Nephron progenitor cell (in vitro differentiated cells): ENCODE results near the gene NPAS2.

Experiments
- DNase-seq: peaks from one replicate; pipeline ENCODE4 v3.0.0; 2021
- H3K27ac Mint-ChIP-seq: 2 replicates; pipeline ENCODE4 v1.8.0; 2021; ENCODE audit warnings: mild to moderate bottlenecking, moderate library complexity, mixed read lengths
- H3K27me3 Mint-ChIP-seq: 2 replicates; pipeline ENCODE4 v1.8.0; 2021; ENCODE audit warnings: mild to moderate bottlenecking, low read depth, mixed read lengths; ENCODE audit not compliant: poor library complexity
- H3K36me3 Mint-ChIP-seq: 2 replicates; pipeline ENCODE4 v1.8.0; 2021; ENCODE audit warnings: low read depth, mixed read lengths
- H3K4me1 Mint-ChIP-seq: 2 replicates; pipeline ENCODE4 v1.8.0; 2021; ENCODE audit warnings: mixed read lengths
- H3K4me3 Mint-ChIP-seq: 2 replicates; pipeline ENCODE4 v1.8.0; 2021; ENCODE audit warnings: mild to moderate bottlenecking, moderate library complexity, mixed read lengths
- H3K9me3 Mint-ChIP-seq: 2 replicates; pipeline ENCODE4 v1.8.0; 2021; ENCODE audit warnings: mild to moderate bottlenecking, moderate library complexity, mixed read lengths
- TF ChIP-seq, protein P1 (sequence below): fragments of 200-600 bp; sonication (generic); IDR thresholded peaks from 2 replicates; pipeline ENCODE4 v1.5.0; 2021; ENCODE audit warnings: antibody characterized with exemption

Gene NPAS2

DNA sequence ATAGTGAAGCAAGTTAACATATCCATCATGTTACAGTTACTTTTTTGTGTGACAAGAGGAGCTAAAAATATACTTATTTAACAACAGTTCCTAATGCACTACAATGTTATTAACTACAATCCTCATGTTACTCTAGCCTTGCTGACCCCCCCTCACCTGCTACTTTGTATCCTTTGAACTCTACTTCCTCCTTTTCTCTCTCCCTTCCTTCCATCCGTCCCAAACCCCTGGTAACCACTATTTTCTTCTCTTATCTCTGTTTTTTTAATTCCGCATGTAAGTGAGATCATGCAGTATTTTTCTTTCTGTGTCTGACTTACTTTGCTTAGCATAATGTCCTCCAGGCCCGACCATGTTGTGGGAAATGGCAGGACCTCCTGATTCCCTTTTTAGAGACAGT lies 59.4 kb downstream of the NPAS2 start:
- TF ChIP-seq, protein P1, sequence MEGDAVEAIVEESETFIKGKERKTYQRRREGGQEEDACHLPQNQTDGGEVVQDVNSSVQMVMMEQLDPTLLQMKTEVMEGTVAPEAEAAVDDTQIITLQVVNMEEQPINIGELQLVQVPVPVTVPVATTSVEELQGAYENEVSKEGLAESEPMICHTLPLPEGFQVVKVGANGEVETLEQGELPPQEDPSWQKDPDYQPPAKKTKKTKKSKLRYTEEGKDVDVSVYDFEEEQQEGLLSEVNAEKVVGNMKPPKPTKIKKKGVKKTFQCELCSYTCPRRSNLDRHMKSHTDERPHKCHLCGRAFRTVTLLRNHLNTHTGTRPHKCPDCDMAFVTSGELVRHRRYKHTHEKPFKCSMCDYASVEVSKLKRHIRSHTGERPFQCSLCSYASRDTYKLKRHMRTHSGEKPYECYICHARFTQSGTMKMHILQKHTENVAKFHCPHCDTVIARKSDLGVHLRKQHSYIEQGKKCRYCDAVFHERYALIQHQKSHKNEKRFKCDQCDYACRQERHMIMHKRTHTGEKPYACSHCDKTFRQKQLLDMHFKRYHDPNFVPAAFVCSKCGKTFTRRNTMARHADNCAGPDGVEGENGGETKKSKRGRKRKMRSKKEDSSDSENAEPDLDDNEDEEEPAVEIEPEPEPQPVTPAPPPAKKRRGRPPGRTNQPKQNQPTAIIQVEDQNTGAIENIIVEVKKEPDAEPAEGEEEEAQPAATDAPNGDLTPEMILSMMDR: no peak
- Mint-ChIP-seq H3K27me3 (peaks cover 17% of the 10 kb centered on the region), H3K9me3 (no peaks in the 10 kb centered on the region), H3K4me3 (no peak overlapping the region), H3K36me3 (no peaks in the 10 kb centered on the region), H3K4me1 (peaks cover 31% of the 10 kb centered on the region), H3K27ac (no peak overlapping the region)
- DNase-seq: no peak

DNA sequence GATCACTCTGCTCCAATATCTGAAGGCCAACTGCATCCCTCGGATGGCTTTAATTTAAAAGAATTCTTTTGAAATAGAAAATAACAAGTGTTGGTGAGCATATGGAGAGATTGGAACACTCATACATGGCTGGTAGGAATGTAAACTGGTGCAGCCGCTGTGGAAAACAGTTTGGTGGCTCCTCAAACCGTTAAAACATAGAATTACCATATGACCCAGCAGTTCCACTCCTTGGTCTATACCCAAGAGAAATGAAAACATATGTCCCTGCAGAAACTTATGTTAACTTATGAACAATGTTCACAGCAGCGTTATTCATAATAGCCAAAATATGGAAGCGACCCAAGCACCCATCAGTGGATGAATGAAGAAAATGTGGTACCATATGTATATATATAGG lies 60.1 kb downstream of the NPAS2 start:
- Mint-ChIP-seq H3K4me3 (no peak overlapping the region), H3K27me3 (peaks cover 17% of the 10 kb centered on the region), H3K36me3 (no peaks in the 10 kb centered on the region), H3K9me3 (no peaks in the 10 kb centered on the region), H3K4me1 (peaks cover 31% of the 10 kb centered on the region), H3K27ac (no peak overlapping the region)
- TF ChIP-seq, protein P1: no peak
- no peak for DNase-seq

DNA sequence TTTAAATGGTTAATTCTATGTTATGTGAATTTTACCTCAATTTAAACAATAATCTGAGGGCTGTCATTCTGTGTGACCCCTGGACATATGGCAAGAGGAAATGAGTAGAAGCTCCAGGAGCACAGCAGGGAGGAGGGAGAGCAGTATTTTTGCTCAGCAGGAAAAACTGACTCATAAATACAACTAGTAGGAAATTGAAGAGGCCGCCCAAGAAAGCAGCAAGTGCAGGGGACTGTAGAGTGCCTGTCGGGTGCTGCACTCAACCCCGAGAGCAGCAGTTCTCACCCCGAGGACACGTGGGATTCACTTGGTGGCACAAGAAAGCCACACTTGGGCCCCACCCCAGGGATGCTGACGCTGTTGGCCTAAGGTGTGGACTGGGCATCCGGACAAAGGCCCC lies 60.8 kb downstream of the NPAS2 start:
- H3K27me3 Mint-ChIP-seq: peaks cover 17% of the 10 kb centered on the region
- H3K4me3 Mint-ChIP-seq: no peak overlapping the region
- H3K36me3 Mint-ChIP-seq: no peaks in the 10 kb centered on the region
- H3K4me1 Mint-ChIP-seq: peaks cover 27% of the 10 kb centered on the region
- no peak overlapping the region for H3K27ac Mint-ChIP-seq
- no peaks in the 10 kb centered on the region for H3K9me3 Mint-ChIP-seq
- no peak for DNase-seq
- TF ChIP-seq, protein P1: no peak

DNA sequence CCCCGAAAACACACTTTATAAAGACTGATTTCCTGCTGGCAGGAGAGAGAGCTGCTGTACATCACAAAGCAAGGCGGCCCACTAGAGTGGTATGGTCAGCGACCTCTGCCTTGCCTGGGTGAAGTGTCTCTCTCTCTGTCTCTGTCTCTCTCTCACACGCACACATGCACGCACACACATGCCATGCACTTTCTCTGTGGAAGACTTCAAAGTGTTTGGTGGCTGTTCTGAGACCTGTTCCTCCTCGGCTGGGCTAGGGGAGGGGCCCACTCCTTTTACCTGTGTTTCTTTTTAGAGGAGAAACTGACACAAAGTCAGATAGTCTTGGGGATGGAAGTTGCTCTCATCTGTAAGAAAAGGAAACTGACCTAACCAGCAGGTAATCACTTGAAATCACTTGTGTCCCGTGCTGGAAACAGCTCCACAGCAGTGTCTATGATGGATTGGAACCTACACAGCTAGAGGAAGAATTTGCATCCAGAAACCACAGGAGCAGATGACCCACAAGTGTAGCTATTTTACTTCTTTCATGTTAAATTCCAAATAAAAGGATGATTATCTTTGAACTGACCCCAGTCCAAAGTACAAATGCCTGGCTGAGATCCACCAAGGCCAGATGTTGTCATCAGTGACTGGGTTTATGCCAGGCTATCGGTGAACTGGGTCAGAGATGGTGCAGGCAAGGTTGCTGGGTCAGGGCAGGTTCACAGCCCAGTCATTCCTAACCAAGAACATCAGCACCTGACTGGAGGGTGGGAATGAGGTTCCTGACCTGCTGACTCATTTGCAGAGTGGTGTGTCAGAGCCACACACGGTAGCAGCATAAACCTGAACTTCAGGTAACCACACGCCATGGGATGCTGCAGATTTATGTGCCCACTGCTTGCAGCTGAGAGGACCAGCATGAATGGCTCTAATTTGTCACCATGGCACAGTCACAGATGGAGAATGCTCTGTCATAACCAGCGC lies 63.0 kb downstream of the NPAS2 start:
- TF ChIP-seq, protein P1: no peak
- H3K27ac Mint-ChIP-seq: peak overlapping the region; percentile 39
- peaks cover 13% of the 10 kb centered on the region for H3K27me3 Mint-ChIP-seq
- no peaks in the 10 kb centered on the region for H3K36me3 Mint-ChIP-seq
- no peak overlapping the region for H3K4me3 Mint-ChIP-seq
- H3K4me1 Mint-ChIP-seq: peaks cover 15% of the 10 kb centered on the region
- DNase-seq: no peak
- H3K9me3 Mint-ChIP-seq: no peaks in the 10 kb centered on the region

DNA sequence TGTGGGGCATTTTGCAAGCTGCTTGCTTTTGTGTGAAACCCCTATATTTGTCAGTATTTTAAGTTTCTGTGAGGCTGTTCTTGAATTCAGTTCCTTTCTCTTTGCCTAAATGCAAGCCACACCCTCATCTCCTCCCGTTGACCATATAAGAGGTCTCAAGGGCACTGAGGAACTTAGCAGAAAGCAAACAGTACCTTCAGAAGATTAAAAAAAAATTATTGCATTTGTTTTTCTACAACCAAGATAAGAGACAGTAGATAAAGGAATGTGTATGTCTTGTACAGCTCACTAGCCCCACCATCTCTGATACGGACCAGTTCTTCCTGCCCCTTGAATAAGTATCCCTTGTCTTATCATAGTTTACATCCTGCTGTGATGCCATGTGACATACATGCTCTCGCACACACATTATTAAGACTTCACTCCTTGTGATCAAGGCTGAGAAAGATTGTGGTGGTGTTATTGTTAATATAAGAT lies 64.2 kb downstream of the NPAS2 start:
- peak overlapping the region; percentile 79 for H3K27ac Mint-ChIP-seq
- no peaks in the 10 kb centered on the region for H3K9me3 Mint-ChIP-seq
- no peaks in the 10 kb centered on the region for H3K36me3 Mint-ChIP-seq

More for the DNA sequence above, 64.2 kb downstream of the NPAS2 start:
- Mint-ChIP-seq H3K4me1 (peaks cover 13% of the 10 kb centered on the region), H3K27me3 (peaks cover 9% of the 10 kb centered on the region), H3K4me3 (no peak overlapping the region)
- DNase-seq: no peak
- TF ChIP-seq, protein P1: no peak
